CD4-positive, CD25-positive, alpha-beta regulatory T cell (primary cell): ENCODE results near the gene SLC5A5. TPM values are rescaled to one million over a fixed set of nuclear protein-coding genes. Genes with fewer than 3 reads are reported as not detected.

Source experiments
- ATAC-seq, 2 donors: fragments of 150-1000 bp; cut with Tn5 transposase; one replicate each; pipeline ENCODE4 v1.10.0; 2021; ENCODE audit warnings: low read depth in 2 of 2, moderate number of reproducible peaks in 2 of 2, moderate library complexity in 1 of 2
- DNase-seq, 3 donors: peaks; one replicate each; pipeline versions ENCODE4 v3.0.0 to v3.0.0-alpha.2; 2012 to 2022; ENCODE audit warnings: mixed read lengths in 1 of 3
- H3K27ac ChIP-seq: one replicate; pipeline ENCODE4 v1.7.0; 2013; ENCODE audit warnings: mild to moderate bottlenecking, low read length; ENCODE audit not compliant: insufficient read depth, poor library complexity, severe bottlenecking
- H3K27me3 ChIP-seq: one replicate; pipeline ENCODE4 v1.7.0; 2013; ENCODE audit warnings: low read length; ENCODE audit not compliant: control insufficient read depth, insufficient read depth
- H3K36me3 ChIP-seq: one replicate; pipeline ENCODE4 v1.7.0; 2013; ENCODE audit warnings: mild to moderate bottlenecking, low read length, moderate library complexity; ENCODE audit not compliant: control insufficient read depth, insufficient read depth
- H3K4me1 ChIP-seq: 2 replicates; pipeline ENCODE4 v1.7.0; 2013; ENCODE audit warnings: mild to moderate bottlenecking, low read length; ENCODE audit not compliant: insufficient read depth, control insufficient read depth, poor library complexity, severe bottlenecking
- H3K4me3 ChIP-seq: one replicate; pipeline ENCODE4 v1.7.0; 2013; ENCODE audit warnings: low read depth, mild to moderate bottlenecking, low read length, moderate library complexity
- H3K9me3 ChIP-seq, 2 experiments: 1 replicate in 1 of 2; 2 replicates in 1 of 2; pipeline ENCODE4 v1.7.0; 2013; ENCODE audit warnings: low read length in 2 of 2, mild to moderate bottlenecking in 1 of 2, moderate library complexity in 1 of 2; ENCODE audit not compliant: control insufficient read depth in 2 of 2
- H3K27ac Mint-ChIP-seq, 3 donors: one replicate each; pipeline ENCODE4 v1.8.0; 2020 to 2022; ENCODE audit warnings: mild to moderate bottlenecking in 3 of 3, mixed read lengths in 3 of 3, moderate library complexity in 2 of 3
- H3K27me3 Mint-ChIP-seq: one replicate; pipeline ENCODE4 v1.8.0; 2022; ENCODE audit warnings: mild to moderate bottlenecking, mixed read lengths
- H3K36me3 Mint-ChIP-seq: one replicate; pipeline ENCODE4 v1.8.0; 2020; ENCODE audit warnings: mixed read lengths
- H3K4me1 Mint-ChIP-seq, 4 donors: one replicate each; pipeline ENCODE4 v1.8.0; 2020 to 2022; ENCODE audit warnings: mixed read lengths in 4 of 4, mild to moderate bottlenecking in 1 of 4
- H3K4me3 Mint-ChIP-seq, 4 donors: one replicate each; pipeline ENCODE4 v1.8.0; 2020 to 2022; ENCODE audit warnings: mild to moderate bottlenecking in 4 of 4, mixed read lengths in 4 of 4, moderate library complexity in 3 of 4
- H3K9me3 Mint-ChIP-seq, 7 donors: one replicate each; pipeline ENCODE4 v1.8.0; 2020 to 2022; ENCODE audit warnings: mixed read lengths in 7 of 7, mild to moderate bottlenecking in 3 of 7, moderate library complexity in 2 of 7
- polyA plus RNA-seq, 4 donors: library from polyadenylated mRNA; unstranded; fragments of 300-500 nt; fragmentation: Illumina TruSeq; gene quantifications; one replicate each; pipeline ENCODE4 v1.2.3, GENCODE V29; 2021
- total RNA-seq: library from RNA; stranded (reverse); gene quantifications from one replicate; pipeline ENCODE4 v1.2.3, GENCODE V29; 2022

Gene SLC5A5
- total and polyA plus RNA-seq, 5 donors from 2014 or later: 0.76 to 1.8 (median 1.2) TPM

- H3K36me3 Mint-ChIP-seq: peaks cover 23% of the 10 kb centered on the region
- H3K9me3 Mint-ChIP-seq: peaks cover 0 to 2% (median 0%) of the 10 kb centered on the region in 7 donors
- DNase-seq (no peak), ATAC-seq (no peak)
- no peaks in the 10 kb centered on the region for H3K27me3 Mint-ChIP-seq
- Histone ChIP-seq H3K9me3 (no peaks in the 10 kb centered on the region), H3K27ac (peak overlapping the region; percentile 49), H3K4me3 (no peak overlapping the region), H3K4me1 (peaks cover 34% of the 10 kb centered on the region), H3K36me3 (peaks cover 60% of the 10 kb centered on the region), H3K27me3 (no peaks in the 10 kb centered on the region)
- H3K4me3 Mint-ChIP-seq: no peak overlapping the region
- H3K27ac Mint-ChIP-seq: no peak overlapping the region
- peaks cover 8 to 47% (median 22%) of the 10 kb centered on the region in 4 donors for H3K4me1 Mint-ChIP-seq
These were observed 29.0 kb upstream of the SLC5A5 start for GRCh38 chr19:17842663-17843291.

DNA sequence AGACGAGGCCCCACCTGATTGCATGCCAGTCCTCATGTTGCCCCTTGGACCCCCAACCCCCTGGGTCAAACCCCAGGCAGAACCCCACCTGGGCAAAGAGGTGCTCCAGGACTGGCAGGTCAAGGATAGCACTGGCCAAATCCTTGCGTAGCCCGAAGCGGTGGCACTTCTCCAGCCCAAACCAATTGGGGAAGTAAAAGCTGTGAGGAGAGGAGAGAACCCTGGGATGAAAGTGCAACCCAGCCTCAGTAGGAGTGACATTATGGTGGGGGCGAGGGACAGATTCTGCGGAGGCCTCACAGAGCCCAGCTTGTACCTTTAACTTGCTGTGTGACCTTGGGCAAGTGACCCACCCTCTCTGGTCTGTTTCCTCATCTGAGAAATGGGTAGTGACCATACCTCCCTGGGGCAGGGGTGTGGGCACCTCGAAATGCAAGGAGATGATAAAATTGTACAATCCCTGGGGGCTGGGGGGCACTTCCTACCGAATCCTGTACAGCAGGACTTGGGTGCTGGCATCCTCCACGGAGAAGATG, 28.4 kb upstream of the SLC5A5 start:
- peaks cover 17% of the 10 kb centered on the region for H3K36me3 Mint-ChIP-seq
- peak overlapping the region; percentile 23 to 99 (median 63) for H3K4me3 Mint-ChIP-seq
- H3K27ac ChIP-seq: peak overlapping the region; percentile 49

GRCh38 chr19:17843908-17844490, 27.7 kb upstream of the SLC5A5 start:
- Mint-ChIP-seq H3K9me3 (peaks cover 0 to 2% (median 0%) of the 10 kb centered on the region in 7 donors), H3K4me3 (peak overlapping the region in 3 of 4 donors; percentile 55 to 99 (median 94)), H3K27ac (peak overlapping the region; percentile 56 to 91 (median 78)), H3K27me3 (no peaks in the 10 kb centered on the region), H3K36me3 (peaks cover 14% of the 10 kb centered on the region), H3K4me1 (peaks cover 8 to 59% (median 27%) of the 10 kb centered on the region in 4 donors)
- ATAC-seq (no peak), DNase-seq (no peak)
- Histone ChIP-seq H3K4me1 (peaks cover 46% of the 10 kb centered on the region), H3K36me3 (peaks cover 49% of the 10 kb centered on the region), H3K9me3 (no peaks in the 10 kb centered on the region), H3K4me3 (no peak overlapping the region), H3K27me3 (no peaks in the 10 kb centered on the region), H3K27ac (peak overlapping the region; percentile 49)

More for the DNA sequence above, 28.4 kb upstream of the SLC5A5 start:
- no peaks in the 10 kb centered on the region for H3K9me3 ChIP-seq
- ATAC-seq (no peak), DNase-seq (no peak)
- peaks cover 0 to 2% (median 0%) of the 10 kb centered on the region in 7 donors for H3K9me3 Mint-ChIP-seq
- H3K4me1 Mint-ChIP-seq: peaks cover 8 to 53% (median 24%) of the 10 kb centered on the region in 4 donors
- no peak overlapping the region for H3K4me3 ChIP-seq
- H3K4me1 ChIP-seq: peaks cover 40% of the 10 kb centered on the region
- H3K36me3 ChIP-seq: peaks cover 54% of the 10 kb centered on the region
- H3K27me3 Mint-ChIP-seq: no peaks in the 10 kb centered on the region
- H3K27me3 ChIP-seq: no peaks in the 10 kb centered on the region
- peak overlapping the region in 2 of 3 donors; percentile 51 to 91 for H3K27ac Mint-ChIP-seq

DNA sequence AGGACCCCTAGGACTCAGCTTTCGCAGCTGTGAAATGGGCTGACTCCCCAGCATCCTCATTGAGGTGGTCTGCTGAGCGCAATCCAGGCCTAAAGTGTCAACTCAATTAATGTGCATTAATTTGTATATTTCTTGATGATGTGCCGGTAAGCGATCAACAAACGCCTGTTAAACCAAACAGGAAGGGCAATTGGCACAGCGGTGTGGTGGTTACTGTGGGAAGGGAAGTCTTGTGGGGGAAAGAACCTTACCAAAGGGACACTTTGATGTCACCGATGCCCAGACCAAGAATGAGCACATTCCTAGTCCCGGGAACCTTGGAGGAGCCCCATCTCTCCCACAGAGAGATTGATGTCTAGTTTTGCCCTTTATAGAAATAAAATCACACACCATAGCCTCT, 25.6 kb upstream of the SLC5A5 start:
- H3K4me3 ChIP-seq: peak overlapping the region; percentile 90
- Mint-ChIP-seq H3K36me3 (peaks cover 4% of the 10 kb centered on the region), H3K4me1 (peaks cover 17 to 71% (median 40%) of the 10 kb centered on the region in 4 donors)

GRCh38 chr19:17847538-17848366, 24.0 kb upstream of the SLC5A5 start, which contains the start of gene JAK3:
Gene JAK3, minus strand, starts transcription at chr19:17847982. Its CDS starts 3,565 bp downstream, at chr19:17844417.
- no peaks in the 10 kb centered on the region for H3K27me3 Mint-ChIP-seq
- no peaks in the 10 kb centered on the region for H3K27me3 ChIP-seq
- H3K9me3 ChIP-seq: no peaks in the 10 kb centered on the region
- H3K36me3 ChIP-seq: peaks cover 16% of the 10 kb centered on the region
- H3K27ac ChIP-seq: peak within 1 kb of the TSS; percentile 98
- H3K4me1 Mint-ChIP-seq: peaks cover 18 to 79% (median 46%) of the 10 kb centered on the region in 4 donors
- H3K4me3 ChIP-seq: peak within 1 kb of the TSS; percentile 90
- peak; percentile 84 to 89 for ATAC-seq
- peaks cover 0 to 2% (median 0%) of the 10 kb centered on the region in 7 donors for H3K9me3 Mint-ChIP-seq
- H3K4me3 Mint-ChIP-seq: peak within 1 kb of the TSS; percentile 94 to 99 (median 94)
- peak within 1 kb of the TSS; percentile 91 to 99 (median 97) for H3K27ac Mint-ChIP-seq
- DNase-seq: peak; percentile 69 to 86 (median 78)
- peaks cover 4% of the 10 kb centered on the region for H3K36me3 Mint-ChIP-seq
- peaks cover 74% of the 10 kb centered on the region for H3K4me1 ChIP-seq

More for the DNA sequence above, 25.6 kb upstream of the SLC5A5 start:
- H3K27me3 ChIP-seq: no peaks in the 10 kb centered on the region
- Mint-ChIP-seq H3K4me3 (peak overlapping the region; percentile 94 to 99 (median 94)), H3K9me3 (peaks cover 0 to 2% (median 0%) of the 10 kb centered on the region in 7 donors), H3K27ac (peak overlapping the region; percentile 91 to 97 (median 97)), H3K27me3 (no peaks in the 10 kb centered on the region)
- DNase-seq (peak in 1 of 3 donors; percentile 31), ATAC-seq (no peak)
- H3K9me3 ChIP-seq: no peaks in the 10 kb centered on the region
- H3K27ac ChIP-seq: peak overlapping the region; percentile 98
- peaks cover 67% of the 10 kb centered on the region for H3K4me1 ChIP-seq
- H3K36me3 ChIP-seq: peaks cover 29% of the 10 kb centered on the region

DNA sequence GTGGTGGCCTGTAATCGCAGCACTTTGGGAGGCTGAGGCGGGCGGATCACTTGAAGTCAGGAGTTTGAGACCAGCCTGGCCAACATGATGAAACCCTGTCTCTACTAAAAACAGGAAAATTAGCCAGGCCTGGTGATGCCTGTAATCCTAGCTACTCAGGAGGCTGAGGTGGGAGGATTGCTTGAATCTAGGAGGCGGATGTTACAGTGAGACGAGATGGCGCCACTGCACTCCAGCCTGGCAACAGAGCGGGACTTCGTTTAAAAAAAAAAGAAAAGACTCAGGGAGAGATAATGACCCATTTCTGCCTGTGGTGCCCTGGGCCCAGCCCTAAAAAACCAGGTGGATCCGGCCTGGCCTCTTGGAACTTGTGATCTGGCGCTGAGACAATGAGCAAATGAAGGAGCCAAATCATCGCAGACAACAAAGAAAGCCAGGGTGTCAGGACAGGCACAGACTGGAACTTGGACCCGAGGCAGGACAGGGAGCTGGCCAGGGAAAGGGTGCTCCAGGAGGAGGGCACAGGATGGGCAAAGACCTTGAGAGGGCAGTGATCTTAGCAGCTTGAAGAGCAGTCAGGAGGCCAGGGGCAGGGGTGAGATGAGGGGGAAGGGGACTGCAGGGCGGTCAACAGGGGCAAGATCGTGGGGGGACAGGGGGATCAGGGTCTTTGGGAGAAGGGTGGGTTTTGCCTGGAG, 23.0 kb upstream of the SLC5A5 start:
- H3K27me3 Mint-ChIP-seq: no peaks in the 10 kb centered on the region
- H3K9me3 ChIP-seq: no peaks in the 10 kb centered on the region
- no peak for ATAC-seq
- peak overlapping the region; percentile 98 for H3K27ac ChIP-seq
- H3K27me3 ChIP-seq: no peaks in the 10 kb centered on the region
- H3K27ac Mint-ChIP-seq: peak overlapping the region; percentile 91 to 99 (median 97)
- H3K36me3 ChIP-seq: peaks cover 6% of the 10 kb centered on the region
- DNase-seq: no peak
- H3K4me1 ChIP-seq: peaks cover 68% of the 10 kb centered on the region
- no peak overlapping the region for H3K4me3 ChIP-seq
- H3K4me3 Mint-ChIP-seq: peak overlapping the region; percentile 86 to 99 (median 94)
- H3K4me1 Mint-ChIP-seq: peaks cover 18 to 71% (median 42%) of the 10 kb centered on the region in 4 donors
- peaks cover 3% of the 10 kb centered on the region for H3K36me3 Mint-ChIP-seq
- peaks cover 0 to 2% (median 0%) of the 10 kb centered on the region in 7 donors for H3K9me3 Mint-ChIP-seq

DNA sequence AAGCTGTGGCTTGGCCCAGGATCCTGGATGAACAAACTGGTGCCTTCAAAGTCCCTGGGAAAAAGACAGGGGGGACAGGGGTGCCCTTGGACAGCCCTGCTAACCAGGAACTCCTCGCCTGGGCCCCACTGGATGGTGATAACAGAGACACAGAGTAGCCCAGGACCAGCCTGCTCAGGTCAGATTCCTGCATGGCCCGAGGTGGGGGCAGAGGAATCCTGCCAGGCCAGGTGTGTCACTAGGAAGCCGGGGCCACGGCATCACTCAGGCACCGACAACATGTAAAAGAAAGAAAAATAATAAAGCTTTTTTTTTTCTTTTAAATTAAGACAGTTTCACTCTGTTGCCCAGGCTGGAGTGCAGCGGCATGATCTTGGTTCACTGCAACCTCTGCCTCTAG, 17.7 kb upstream of the SLC5A5 start:
- DNase-seq (no peak), ATAC-seq (no peak)
- Mint-ChIP-seq H3K36me3 (no peaks in the 10 kb centered on the region), H3K9me3 (no peaks in the 10 kb centered on the region), H3K4me1 (peaks cover 10 to 34% (median 27%) of the 10 kb centered on the region in 4 donors), H3K4me3 (no peak overlapping the region), H3K27ac (no peak overlapping the region), H3K27me3 (no peaks in the 10 kb centered on the region)
- Histone ChIP-seq H3K4me1 (peaks cover 35% of the 10 kb centered on the region), H3K4me3 (no peak overlapping the region), H3K36me3 (no peaks in the 10 kb centered on the region), H3K9me3 (no peaks in the 10 kb centered on the region), H3K27ac (no peak overlapping the region), H3K27me3 (no peaks in the 10 kb centered on the region)
